CD14-positive monocyte (primary cell): ENCODE results near the gene ZP2. TPM values are rescaled to one million over a fixed set of nuclear protein-coding genes. Genes with fewer than 3 reads are reported as not detected.

Experiments used
- DNase-seq, 3 donors: peaks; one replicate each; pipeline ENCODE4 v3.0.0-alpha.2; 2011 to 2022
- H2AFZ ChIP-seq: 2 replicates; pipeline ENCODE4 v1.6.0; 2012; ENCODE audit warnings: mild to moderate bottlenecking, low read depth, low read length, inconsistent platforms; ENCODE audit not compliant: insufficient read depth, poor library complexity, severe bottlenecking
- H3K27ac ChIP-seq, 2 donors: 1 replicate in 1 of 2; 2 replicates in 1 of 2; pipeline ENCODE4 v1.5.1; 2012 to 2013; ENCODE audit warnings: low read length in 2 of 2, control low read depth in 1 of 2, inconsistent platforms in 1 of 2, low read depth in 1 of 2, mild to moderate bottlenecking in 1 of 2
- H3K27me3 ChIP-seq, 2 donors: one replicate each; pipeline versions ENCODE4 v1.6.0 to v1.6.1; 2011 to 2013; ENCODE audit warnings: low read length in 2 of 2; ENCODE audit not compliant: control insufficient read depth in 2 of 2, insufficient read depth in 2 of 2
- H3K36me3 ChIP-seq, 2 donors: replicated peaks in 1 of 2; 1 replicate in 1 of 2; 2 replicates in 1 of 2; pipeline versions ENCODE4 v1.5.1 to v1.6.1; 2012 to 2013; ENCODE audit warnings: low read length in 2 of 2, control low read depth in 1 of 2, inconsistent platforms in 1 of 2, mild to moderate bottlenecking in 1 of 2; ENCODE audit not compliant: insufficient read depth in 2 of 2, control insufficient read depth in 1 of 2
- H3K4me1 ChIP-seq, 2 donors: 1 replicate in 1 of 2; 2 replicates in 1 of 2; pipeline versions ENCODE4 v1.5.1 to v1.6.1; 2012 to 2013; ENCODE audit warnings: low read length in 2 of 2, control low read depth in 1 of 2, inconsistent platforms in 1 of 2, mild to moderate bottlenecking in 1 of 2, moderate library complexity in 1 of 2; ENCODE audit not compliant: insufficient read depth in 2 of 2, control insufficient read depth in 1 of 2
- H3K4me2 ChIP-seq: replicated peaks from 2 replicates; pipeline ENCODE3; 2012; ENCODE audit warnings: low read length, moderate library complexity, mild to moderate bottlenecking; ENCODE audit not compliant: poor library complexity, severe bottlenecking; ENCODE audit errors: extremely low read depth
- H3K4me3 ChIP-seq, 3 experiments: fragments of 200-600 bp in 1 of 3; sonication (generic) in 1 of 3; replicated peaks in 1 of 3; 1 replicate in 2 of 3; 2 replicates in 1 of 3; pipeline ENCODE4 v1.5.1; 2011 to 2013; ENCODE audit warnings: low read length in 3 of 3, mild to moderate bottlenecking in 3 of 3, control low read depth in 2 of 3, low read depth in 2 of 3, inconsistent platforms in 1 of 3, moderate library complexity in 1 of 3
- H3K79me2 ChIP-seq: 2 replicates; pipeline ENCODE4 v1.6.0; 2012; ENCODE audit warnings: mild to moderate bottlenecking, control low read depth, inconsistent platforms, low read length, moderate library complexity; ENCODE audit not compliant: insufficient read depth
- H3K9ac ChIP-seq: 2 replicates; pipeline ENCODE4 v1.6.0; 2017; ENCODE audit warnings: low read length, mild to moderate bottlenecking; ENCODE audit not compliant: insufficient read depth, poor library complexity, severe bottlenecking
- H3K9me3 ChIP-seq, 2 donors: replicated peaks in 1 of 2; 1 replicate in 1 of 2; 2 replicates in 1 of 2; pipeline versions ENCODE4 v1.5.1 to v1.6.1; 2012 to 2013; ENCODE audit warnings: low read length in 2 of 2, control low read depth in 1 of 2; ENCODE audit not compliant: control insufficient read depth in 1 of 2, insufficient read depth in 1 of 2
- H4K20me1 ChIP-seq: 2 replicates; pipeline ENCODE4 v1.6.0; 2012; ENCODE audit warnings: mild to moderate bottlenecking, low read length, control low read depth, moderate library complexity; ENCODE audit not compliant: insufficient read depth
- H3K27ac Mint-ChIP-seq, 7 donors: one replicate each; pipeline ENCODE4 v1.8.0; 2020; ENCODE audit warnings: mild to moderate bottlenecking in 7 of 7, mixed read lengths in 7 of 7, moderate library complexity in 6 of 7, inconsistent platforms in 2 of 7
- H3K27me3 Mint-ChIP-seq, 3 donors: one replicate each; pipeline ENCODE4 v1.8.0; 2021 to 2022; ENCODE audit warnings: low read depth in 3 of 3, mild to moderate bottlenecking in 3 of 3, mixed read lengths in 3 of 3, moderate library complexity in 3 of 3, inconsistent platforms in 1 of 3
- H3K36me3 Mint-ChIP-seq, 2 donors: one replicate each; pipeline ENCODE4 v1.8.0; 2020; ENCODE audit warnings: mixed read lengths in 2 of 2, inconsistent platforms in 1 of 2, mild to moderate bottlenecking in 1 of 2
- H3K4me1 Mint-ChIP-seq: one replicate; pipeline ENCODE4 v1.8.0; 2020; ENCODE audit warnings: mild to moderate bottlenecking, mixed read lengths
- H3K4me3 Mint-ChIP-seq, 2 donors: one replicate each; pipeline ENCODE4 v1.8.0; 2020; ENCODE audit warnings: mild to moderate bottlenecking in 2 of 2, mixed read lengths in 2 of 2, moderate library complexity in 1 of 2
- H3K9me3 Mint-ChIP-seq, 7 donors: one replicate each; pipeline ENCODE4 v1.8.0; 2020 to 2022; ENCODE audit warnings: mixed read lengths in 7 of 7, mild to moderate bottlenecking in 6 of 7, moderate library complexity in 6 of 7, inconsistent platforms in 2 of 7
- WGBS: methylation state at CpG from one replicate; pipeline ENCODE4 v1.1.5; 2013; ENCODE audit warnings: missing lambda C conversion rate; ENCODE audit not compliant: insufficient coverage; 5-methylcytosine and 5-hydroxymethylcytosine counted together
- intact Hi-C, 2 donors: fragments of 100-400 bp; cut with micrococcal nuclease; formaldehyde crosslinking; loops; one replicate each; pipeline versions ENCODE4 v1.15.0 to v1.15.1; 2023
- polyA plus RNA-seq, 3 donors: library from polyadenylated mRNA; depleted of rRNA in 1 of 3; unstranded in 2 of 3; stranded (reverse) in 1 of 3; fragments of 300-500 nt in 2 of 3; fragments of >200 nt in 1 of 3; fragmentation: Illumina TruSeq in 2 of 3; gene quantifications; 1 replicate in 2 of 3; 2 replicates in 1 of 3; pipeline ENCODE4 v1.2.3, GENCODE V29; 2012 to 2021
- TF ChIP-seq, protein P1 (sequence below): fragments of 200-600 bp; IDR thresholded peaks from one replicate; pipeline ENCODE4 v1.8.0; 2022; ENCODE audit warnings: antibody characterized with exemption, mild to moderate bottlenecking

The ZP2 gene
- polyA plus RNA-seq, 3 donors, result not detected

DNA sequence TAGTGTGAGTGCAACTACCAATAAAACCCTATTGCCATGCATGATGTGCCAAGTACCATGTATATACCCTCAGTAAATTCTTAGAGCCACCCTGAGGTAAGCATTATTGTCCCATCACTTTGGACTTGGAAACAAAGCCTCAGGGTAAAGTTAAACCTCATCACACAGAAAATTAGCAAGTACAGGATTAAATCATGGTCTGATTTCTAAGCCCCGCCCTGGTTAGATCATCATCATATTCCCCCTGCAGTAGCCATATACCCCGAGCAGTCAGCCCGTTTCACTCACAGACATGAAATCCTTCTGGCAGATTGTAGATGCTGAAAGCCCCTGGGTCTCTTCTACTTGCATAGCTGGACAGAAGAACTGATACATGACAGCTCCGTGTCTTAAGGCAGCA is 4.8 kb downstream of the ZP2 start:
- H3K27ac ChIP-seq, result no peak overlapping the region
- H3K9me3 ChIP-seq, result no peaks in the 10 kb centered on the region
- TF ChIP-seq, protein P1, sequence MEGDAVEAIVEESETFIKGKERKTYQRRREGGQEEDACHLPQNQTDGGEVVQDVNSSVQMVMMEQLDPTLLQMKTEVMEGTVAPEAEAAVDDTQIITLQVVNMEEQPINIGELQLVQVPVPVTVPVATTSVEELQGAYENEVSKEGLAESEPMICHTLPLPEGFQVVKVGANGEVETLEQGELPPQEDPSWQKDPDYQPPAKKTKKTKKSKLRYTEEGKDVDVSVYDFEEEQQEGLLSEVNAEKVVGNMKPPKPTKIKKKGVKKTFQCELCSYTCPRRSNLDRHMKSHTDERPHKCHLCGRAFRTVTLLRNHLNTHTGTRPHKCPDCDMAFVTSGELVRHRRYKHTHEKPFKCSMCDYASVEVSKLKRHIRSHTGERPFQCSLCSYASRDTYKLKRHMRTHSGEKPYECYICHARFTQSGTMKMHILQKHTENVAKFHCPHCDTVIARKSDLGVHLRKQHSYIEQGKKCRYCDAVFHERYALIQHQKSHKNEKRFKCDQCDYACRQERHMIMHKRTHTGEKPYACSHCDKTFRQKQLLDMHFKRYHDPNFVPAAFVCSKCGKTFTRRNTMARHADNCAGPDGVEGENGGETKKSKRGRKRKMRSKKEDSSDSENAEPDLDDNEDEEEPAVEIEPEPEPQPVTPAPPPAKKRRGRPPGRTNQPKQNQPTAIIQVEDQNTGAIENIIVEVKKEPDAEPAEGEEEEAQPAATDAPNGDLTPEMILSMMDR, result no peak
- WGBS, result 93% methylated on average over 4 of the region's 4 CpGs
- H3K4me3 ChIP-seq, result no peak overlapping the region
- intact Hi-C loops, result no loop called here
- peaks cover 6 to 11% of the 10 kb centered on the region in 2 donors for H3K27me3 ChIP-seq
- H2AFZ ChIP-seq, result no peak overlapping the region
- H3K36me3 ChIP-seq, result no peaks in the 10 kb centered on the region
- Mint-ChIP-seq H3K27ac (no peak overlapping the region), H3K36me3 (no peaks in the 10 kb centered on the region), H3K4me1 (no peaks in the 10 kb centered on the region), H3K4me3 (no peak overlapping the region), H3K9me3 (peaks cover 0 to 2% (median 0%) of the 10 kb centered on the region in 7 donors), H3K27me3 (peaks cover 16 to 23% (median 22%) of the 10 kb centered on the region in 3 donors)
- no peak overlapping the region for H3K9ac ChIP-seq
- no peaks in the 10 kb centered on the region for H3K79me2 ChIP-seq
- no peak for DNase-seq
- no peaks in the 10 kb centered on the region for H4K20me1 ChIP-seq
- H3K4me2 ChIP-seq, result no peak overlapping the region
- no peaks in the 10 kb centered on the region for H3K4me1 ChIP-seq

- Histone ChIP-seq H3K27me3 (peaks cover 4 to 11% of the 10 kb centered on the region in 2 donors), H4K20me1 (no peaks in the 10 kb centered on the region), H3K36me3 (no peaks in the 10 kb centered on the region), H3K79me2 (no peaks in the 10 kb centered on the region), H3K4me3 (no peak overlapping the region), H3K27ac (no peak overlapping the region), H3K4me1 (no peaks in the 10 kb centered on the region), H3K9me3 (no peaks in the 10 kb centered on the region), H2AFZ (no peak overlapping the region), H3K4me2 (no peak overlapping the region), H3K9ac (no peak overlapping the region)
- TF ChIP-seq, protein P1, result no peak
- Mint-ChIP-seq H3K27ac (no peak overlapping the region), H3K4me1 (no peaks in the 10 kb centered on the region), H3K4me3 (no peak overlapping the region), H3K36me3 (no peaks in the 10 kb centered on the region), H3K9me3 (peaks cover 0 to 2% (median 0%) of the 10 kb centered on the region in 7 donors), H3K27me3 (peaks cover 18 to 26% (median 19%) of the 10 kb centered on the region in 3 donors)
- intact Hi-C loops, result no loop called here
- DNase-seq, result no peak
Measured at GRCh38 chr16:21205303-21205702, 6.1 kb downstream of the ZP2 start.
